Esophagus muscularis mucosa (tissue), 4 donors: ENCODE results near the gene ARIH1.

Source experiments
- EP300 ChIP-seq: sonication (generic); formaldehyde crosslinking; IDR thresholded peaks from one replicate; pipeline ENCODE4 v1.6.1; 2017; ENCODE audit warnings: antibody characterized with exemption
- POLR2A ChIP-seq: fragments of 450-650 bp; IDR thresholded peaks from one replicate; pipeline ENCODE4 v1.6.1; 2017; ENCODE audit warnings: antibody characterized with exemption, moderate library complexity, mild to moderate bottlenecking, low read depth
- POLR2AphosphoS5 ChIP-seq, 2 donors: sonication (generic); formaldehyde crosslinking; IDR thresholded peaks; one replicate each; pipeline ENCODE4 v1.6.1; 2017; ENCODE audit warnings: antibody characterized with exemption in 2 of 2
- TF ChIP-seq, protein P1 (sequence below), 3 experiments: fragments of 200-600 bp in 2 of 3; fragments of 450-650 bp in 1 of 3; sonication (generic) in 2 of 3; IDR thresholded peaks; one replicate each; pipeline ENCODE4 v1.5.1; 2017 to 2019; ENCODE audit warnings: antibody characterized with exemption in 3 of 3, mild to moderate bottlenecking in 2 of 3, moderate library complexity in 1 of 3

DNA sequence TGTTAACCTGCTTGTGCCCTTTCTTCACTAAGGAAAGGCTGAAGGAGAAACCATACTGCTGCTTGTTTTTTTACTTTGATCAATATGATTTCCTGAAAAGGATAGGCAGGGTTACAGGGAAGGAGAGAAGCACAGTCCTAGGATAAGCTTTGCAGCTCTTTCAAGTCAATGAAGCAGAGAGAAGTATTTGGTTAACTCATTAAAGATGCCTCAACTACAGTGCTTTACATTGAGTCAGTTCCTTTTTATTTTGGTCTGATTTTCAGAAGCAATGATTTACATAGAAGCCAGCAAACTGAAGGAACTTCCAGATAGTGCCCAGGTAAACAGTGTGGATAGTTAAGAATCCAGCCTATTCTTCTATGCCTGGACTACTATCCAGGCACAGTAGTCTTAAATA is 64.8 kb downstream of the ARIH1 start:
- TF ChIP-seq POLR2A (no peak), POLR2AphosphoS5 (IDR thresholded peaks at IDR 0.05) (no peak), EP300 (no peak)
- TF ChIP-seq, protein P1, sequence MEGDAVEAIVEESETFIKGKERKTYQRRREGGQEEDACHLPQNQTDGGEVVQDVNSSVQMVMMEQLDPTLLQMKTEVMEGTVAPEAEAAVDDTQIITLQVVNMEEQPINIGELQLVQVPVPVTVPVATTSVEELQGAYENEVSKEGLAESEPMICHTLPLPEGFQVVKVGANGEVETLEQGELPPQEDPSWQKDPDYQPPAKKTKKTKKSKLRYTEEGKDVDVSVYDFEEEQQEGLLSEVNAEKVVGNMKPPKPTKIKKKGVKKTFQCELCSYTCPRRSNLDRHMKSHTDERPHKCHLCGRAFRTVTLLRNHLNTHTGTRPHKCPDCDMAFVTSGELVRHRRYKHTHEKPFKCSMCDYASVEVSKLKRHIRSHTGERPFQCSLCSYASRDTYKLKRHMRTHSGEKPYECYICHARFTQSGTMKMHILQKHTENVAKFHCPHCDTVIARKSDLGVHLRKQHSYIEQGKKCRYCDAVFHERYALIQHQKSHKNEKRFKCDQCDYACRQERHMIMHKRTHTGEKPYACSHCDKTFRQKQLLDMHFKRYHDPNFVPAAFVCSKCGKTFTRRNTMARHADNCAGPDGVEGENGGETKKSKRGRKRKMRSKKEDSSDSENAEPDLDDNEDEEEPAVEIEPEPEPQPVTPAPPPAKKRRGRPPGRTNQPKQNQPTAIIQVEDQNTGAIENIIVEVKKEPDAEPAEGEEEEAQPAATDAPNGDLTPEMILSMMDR (IDR thresholded peaks at IDR 0.05): no peak
